ENCODE measurements around the gene GGA3. TPM values are rescaled to one million over a fixed set of nuclear protein-coding genes. Genes with fewer than 3 reads are reported as not detected.
A peak's percentile ranks its signal among the peaks of the same experiment; 100 is the strongest.

GGA3 gene
- total and polyA plus RNA-seq, 12 donors = 8.0 to 51.5 (median 23.7) TPM

DNA sequence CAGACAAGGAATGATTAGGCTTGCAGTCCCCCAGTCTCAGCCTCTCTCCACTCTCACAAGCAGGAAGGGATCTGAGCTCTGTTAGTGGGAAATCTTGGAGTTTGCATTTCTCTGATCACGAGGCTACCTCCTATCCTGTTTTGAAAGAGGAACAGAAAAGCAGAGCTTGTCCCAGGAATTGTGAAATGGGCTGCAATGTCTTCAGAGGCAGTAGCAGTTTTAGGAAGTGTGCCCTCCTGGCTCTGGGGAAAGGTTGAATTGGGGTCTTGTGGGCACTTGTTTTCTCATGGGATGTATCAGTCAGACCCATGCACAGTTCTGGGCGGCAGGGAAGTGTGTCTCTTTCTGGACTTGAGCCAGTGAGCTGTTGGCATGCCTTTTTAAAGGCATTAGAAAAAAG is 33.1 kb downstream of the GGA3 start:
- intact Hi-C loops (cut with DNase I) = no loop called here
- Histone ChIP-seq H3K9me3 (replicated peaks in 1 of 3) (no peaks in the 10 kb centered on the region), H3K36me3 (replicated peaks in 1 of 2) (peaks cover 0 to 71% of the 10 kb centered on the region in 2 donors), H3K27ac (peak overlapping the region in 3 of 5 donors; percentile 26 to 86 (median 26)), H3K4me1 (replicated peaks in 1 of 2) (no peaks in the 10 kb centered on the region), H3K27me3 (no peaks in the 10 kb centered on the region), H3K4me3 (no peak overlapping the region)
- WGBS, 4 donors = 56 to 74% (median 58%) methylated on average over 2 of the region's 2 CpGs
- peak in 2 of 7 donors; percentile 61 to 63 for DNase-seq
- TF ChIP-seq, protein P1, sequence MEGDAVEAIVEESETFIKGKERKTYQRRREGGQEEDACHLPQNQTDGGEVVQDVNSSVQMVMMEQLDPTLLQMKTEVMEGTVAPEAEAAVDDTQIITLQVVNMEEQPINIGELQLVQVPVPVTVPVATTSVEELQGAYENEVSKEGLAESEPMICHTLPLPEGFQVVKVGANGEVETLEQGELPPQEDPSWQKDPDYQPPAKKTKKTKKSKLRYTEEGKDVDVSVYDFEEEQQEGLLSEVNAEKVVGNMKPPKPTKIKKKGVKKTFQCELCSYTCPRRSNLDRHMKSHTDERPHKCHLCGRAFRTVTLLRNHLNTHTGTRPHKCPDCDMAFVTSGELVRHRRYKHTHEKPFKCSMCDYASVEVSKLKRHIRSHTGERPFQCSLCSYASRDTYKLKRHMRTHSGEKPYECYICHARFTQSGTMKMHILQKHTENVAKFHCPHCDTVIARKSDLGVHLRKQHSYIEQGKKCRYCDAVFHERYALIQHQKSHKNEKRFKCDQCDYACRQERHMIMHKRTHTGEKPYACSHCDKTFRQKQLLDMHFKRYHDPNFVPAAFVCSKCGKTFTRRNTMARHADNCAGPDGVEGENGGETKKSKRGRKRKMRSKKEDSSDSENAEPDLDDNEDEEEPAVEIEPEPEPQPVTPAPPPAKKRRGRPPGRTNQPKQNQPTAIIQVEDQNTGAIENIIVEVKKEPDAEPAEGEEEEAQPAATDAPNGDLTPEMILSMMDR (IDR thresholded peaks at IDR 0.05) = no peak
- TF ChIP-seq POLR2A (IDR thresholded peaks at IDR 0.05) = no peak

DNA sequence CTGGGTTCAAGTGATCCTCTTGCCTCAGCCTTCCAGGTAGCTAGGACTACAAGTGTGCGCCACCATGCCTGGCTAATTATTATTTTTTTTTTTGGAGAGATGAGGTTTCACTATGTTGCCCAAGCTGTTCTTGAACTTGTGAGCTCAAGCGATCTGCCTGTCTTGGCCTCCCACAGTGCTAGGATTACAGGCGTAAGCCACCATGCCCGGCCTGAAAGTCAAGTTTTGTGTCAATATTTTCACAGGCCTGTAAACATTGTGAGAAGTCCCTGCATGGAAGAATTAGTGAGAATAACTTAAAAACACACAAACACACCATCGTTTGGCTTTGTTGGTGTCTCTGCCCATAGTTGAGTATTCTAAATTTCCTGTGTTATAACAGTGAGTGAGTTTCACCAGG is 33.7 kb downstream of the GGA3 start:
- Histone ChIP-seq H3K36me3 (replicated peaks in 1 of 2) (peaks cover 0 to 72% of the 10 kb centered on the region in 2 donors), H3K27me3 (no peaks in the 10 kb centered on the region), H3K4me3 (no peak overlapping the region), H3K27ac (peak overlapping the region in 2 of 5 donors; percentile 26 to 86), H3K4me1 (replicated peaks in 1 of 2) (no peaks in the 10 kb centered on the region), H3K9me3 (replicated peaks in 1 of 3) (no peaks in the 10 kb centered on the region)
- WGBS, 4 donors = 83 to 94% (median 88%) methylated on average over 5 of the region's 5 CpGs
- intact Hi-C loops (cut with DNase I) = no loop called here
- DNase-seq = no peak
- no peak for TF ChIP-seq POLR2A (IDR thresholded peaks at IDR 0.05)
- TF ChIP-seq, protein P1 (IDR thresholded peaks at IDR 0.05) = no peak

DNA sequence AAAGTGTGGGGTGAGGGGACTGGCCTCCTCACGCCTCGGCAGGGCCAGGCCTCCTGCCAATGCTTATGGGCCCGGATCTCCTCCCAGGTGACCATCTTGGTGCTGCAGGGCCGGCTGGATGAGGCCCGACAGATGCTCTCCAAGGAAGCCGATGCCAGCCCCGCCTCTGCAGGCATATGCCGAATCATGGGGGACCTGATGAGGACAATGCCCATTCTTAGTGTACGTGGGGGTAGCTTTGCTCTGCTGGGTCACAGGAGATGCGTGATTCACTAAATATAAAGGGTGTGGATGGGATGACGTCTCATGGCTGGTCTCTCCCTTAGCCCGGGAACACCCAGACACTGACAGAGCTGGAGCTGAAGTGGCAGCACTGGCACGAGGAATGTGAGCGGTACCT is 36.4 kb downstream of the GGA3 start:
- intact Hi-C loops (cut with DNase I) = no loop called here
- peaks cover 0 to 49% of the 10 kb centered on the region in 2 donors for H3K36me3 ChIP-seq (replicated peaks in 1 of 2)
- WGBS, 4 donors = 79 to 85% (median 82%) methylated on average over 11 to 14 of the region's 14 CpGs
- no peak overlapping the region for H3K27ac ChIP-seq
- no peak for DNase-seq
- H3K4me1 ChIP-seq (replicated peaks in 1 of 2) = no peaks in the 10 kb centered on the region
- TF ChIP-seq, protein P1 (IDR thresholded peaks at IDR 0.05) = no peak
- no peak for TF ChIP-seq POLR2A (IDR thresholded peaks at IDR 0.05)
- H3K4me3 ChIP-seq = no peak overlapping the region
- no peaks in the 10 kb centered on the region for H3K27me3 ChIP-seq
- no peaks in the 10 kb centered on the region for H3K9me3 ChIP-seq (replicated peaks in 1 of 3)

DNA sequence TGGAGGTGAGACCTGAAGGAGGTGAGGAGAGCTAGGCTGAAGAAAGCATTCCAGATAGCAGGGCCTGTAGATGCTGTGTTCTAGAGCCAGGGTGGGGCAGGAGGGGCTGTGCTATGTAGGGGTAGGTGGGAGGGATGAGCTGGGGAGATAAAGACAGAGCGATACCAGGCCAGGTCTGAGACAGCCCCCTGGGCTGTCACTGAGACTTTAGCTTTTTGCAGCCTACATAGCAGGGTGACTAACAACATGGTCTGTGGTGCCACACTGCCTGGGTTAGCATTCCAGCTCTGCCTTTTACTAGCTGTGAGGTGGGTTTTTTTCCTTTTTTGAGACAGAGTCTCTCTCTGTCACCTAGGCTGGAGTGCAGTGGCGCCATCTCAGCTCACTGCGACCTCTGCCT is 41.6 kb downstream of the GGA3 start:
- WGBS, 4 donors = 92 to 100% (median 99%) methylated on average over 1 to 3 of the region's 3 CpGs
- peaks cover 0 to 60% of the 10 kb centered on the region in 2 donors for H3K36me3 ChIP-seq (replicated peaks in 1 of 2)

More for the DNA sequence above, 41.6 kb downstream of the GGA3 start:
- Histone ChIP-seq H3K27me3 (no peaks in the 10 kb centered on the region), H3K9me3 (replicated peaks in 1 of 3) (no peaks in the 10 kb centered on the region), H3K4me3 (no peak overlapping the region), H3K4me1 (replicated peaks in 1 of 2) (no peaks in the 10 kb centered on the region), H3K27ac (no peak overlapping the region)
- TF ChIP-seq POLR2A (IDR thresholded peaks at IDR 0.05) = no peak
- TF ChIP-seq, protein P1 (IDR thresholded peaks at IDR 0.05) = no peak
- DNase-seq = no peak
- intact Hi-C loops (cut with DNase I) = no loop called here
